ENCODE measurements around the gene CTRL.

- no peak for TF ChIP-seq EP300 (IDR thresholded peaks at IDR 0.05)
- TF ChIP-seq CTCF (IDR thresholded peaks at IDR 0.05): no peak
- TF ChIP-seq POLR2A (IDR thresholded peaks at IDR 0.05): no peak
Observed at GRCh38 chr16:67901734-67902133, 29.9 kb downstream of the CTRL start.

Data from ovary (tissue), 3 donors.